C4-2B (cell line): ENCODE measurements around the gene HBM.

ENCODE experiments used
- ZFX ChIP-seq: fragments of 450-650 bp; IDR thresholded peaks from 2 replicates; pipeline ENCODE4 v1.6.1; 2017
- TF ChIP-seq, protein P1 (sequence below): fragments of 450-650 bp; conservative IDR thresholded peaks from 2 replicates; pipeline ENCODE4 v1.5.1; 2017; ENCODE audit warnings: mild to moderate bottlenecking

DNA sequence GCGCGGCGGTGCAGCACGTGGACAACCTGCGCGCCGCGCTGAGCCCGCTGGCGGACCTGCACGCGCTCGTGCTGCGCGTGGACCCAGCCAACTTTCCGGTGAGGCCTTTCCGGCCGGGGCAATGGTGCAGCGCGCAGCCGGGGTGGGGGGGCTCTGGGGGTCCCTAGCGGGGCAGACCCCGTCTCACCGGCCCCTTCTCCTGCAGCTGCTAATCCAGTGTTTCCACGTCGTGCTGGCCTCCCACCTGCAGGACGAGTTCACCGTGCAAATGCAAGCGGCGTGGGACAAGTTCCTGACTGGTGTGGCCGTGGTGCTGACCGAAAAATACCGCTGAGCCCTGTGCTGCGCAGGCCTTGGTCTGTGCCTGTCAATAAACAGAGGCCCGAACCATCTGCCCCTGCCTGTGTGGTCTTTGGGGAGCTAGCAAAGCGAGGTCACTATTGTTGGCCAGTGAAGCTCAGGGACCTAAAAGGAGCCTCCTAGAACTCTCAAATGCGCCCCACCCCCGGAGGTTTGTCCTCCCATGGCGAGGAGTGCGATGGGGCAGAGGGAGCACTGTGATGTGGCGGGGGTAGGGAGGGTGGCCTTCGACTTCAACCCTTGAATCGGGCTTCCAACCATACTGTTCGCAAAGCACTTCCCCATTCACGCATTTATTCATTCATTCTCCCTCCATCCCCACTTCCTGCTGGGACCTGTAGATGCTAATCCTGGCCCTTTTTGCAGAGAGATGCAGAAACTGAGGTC is 770 bp downstream of the HBM start:
- TF ChIP-seq, protein P1, sequence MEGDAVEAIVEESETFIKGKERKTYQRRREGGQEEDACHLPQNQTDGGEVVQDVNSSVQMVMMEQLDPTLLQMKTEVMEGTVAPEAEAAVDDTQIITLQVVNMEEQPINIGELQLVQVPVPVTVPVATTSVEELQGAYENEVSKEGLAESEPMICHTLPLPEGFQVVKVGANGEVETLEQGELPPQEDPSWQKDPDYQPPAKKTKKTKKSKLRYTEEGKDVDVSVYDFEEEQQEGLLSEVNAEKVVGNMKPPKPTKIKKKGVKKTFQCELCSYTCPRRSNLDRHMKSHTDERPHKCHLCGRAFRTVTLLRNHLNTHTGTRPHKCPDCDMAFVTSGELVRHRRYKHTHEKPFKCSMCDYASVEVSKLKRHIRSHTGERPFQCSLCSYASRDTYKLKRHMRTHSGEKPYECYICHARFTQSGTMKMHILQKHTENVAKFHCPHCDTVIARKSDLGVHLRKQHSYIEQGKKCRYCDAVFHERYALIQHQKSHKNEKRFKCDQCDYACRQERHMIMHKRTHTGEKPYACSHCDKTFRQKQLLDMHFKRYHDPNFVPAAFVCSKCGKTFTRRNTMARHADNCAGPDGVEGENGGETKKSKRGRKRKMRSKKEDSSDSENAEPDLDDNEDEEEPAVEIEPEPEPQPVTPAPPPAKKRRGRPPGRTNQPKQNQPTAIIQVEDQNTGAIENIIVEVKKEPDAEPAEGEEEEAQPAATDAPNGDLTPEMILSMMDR: no peak
- TF ChIP-seq ZFX: no peak
